Right renal cortex interstitium (tissue), 3 donors: Measurements from ENCODE around the gene ZDHHC1. TPM values are rescaled to one million over a fixed set of nuclear protein-coding genes. Genes with fewer than 3 reads are reported as not detected.

ENCODE experiments used
- DNase-seq, 3 donors: peaks; one replicate each; pipeline ENCODE4 v3.0.0-alpha.2; 2013; ENCODE audit warnings: low read depth in 3 of 3, low spot score in 2 of 3
- polyA plus RNA-seq, 3 donors: library from polyadenylated mRNA; unstranded; fragments of 120-200 nt; gene quantifications; one replicate each; pipeline ENCODE4 v1.2.1, GENCODE V29; 2013; ENCODE audit not compliant: insufficient read length in 3 of 3

Gene ZDHHC1
- polyA plus RNA-seq, 3 donors = 9.1 to 9.9 (median 9.7) TPM

DNA sequence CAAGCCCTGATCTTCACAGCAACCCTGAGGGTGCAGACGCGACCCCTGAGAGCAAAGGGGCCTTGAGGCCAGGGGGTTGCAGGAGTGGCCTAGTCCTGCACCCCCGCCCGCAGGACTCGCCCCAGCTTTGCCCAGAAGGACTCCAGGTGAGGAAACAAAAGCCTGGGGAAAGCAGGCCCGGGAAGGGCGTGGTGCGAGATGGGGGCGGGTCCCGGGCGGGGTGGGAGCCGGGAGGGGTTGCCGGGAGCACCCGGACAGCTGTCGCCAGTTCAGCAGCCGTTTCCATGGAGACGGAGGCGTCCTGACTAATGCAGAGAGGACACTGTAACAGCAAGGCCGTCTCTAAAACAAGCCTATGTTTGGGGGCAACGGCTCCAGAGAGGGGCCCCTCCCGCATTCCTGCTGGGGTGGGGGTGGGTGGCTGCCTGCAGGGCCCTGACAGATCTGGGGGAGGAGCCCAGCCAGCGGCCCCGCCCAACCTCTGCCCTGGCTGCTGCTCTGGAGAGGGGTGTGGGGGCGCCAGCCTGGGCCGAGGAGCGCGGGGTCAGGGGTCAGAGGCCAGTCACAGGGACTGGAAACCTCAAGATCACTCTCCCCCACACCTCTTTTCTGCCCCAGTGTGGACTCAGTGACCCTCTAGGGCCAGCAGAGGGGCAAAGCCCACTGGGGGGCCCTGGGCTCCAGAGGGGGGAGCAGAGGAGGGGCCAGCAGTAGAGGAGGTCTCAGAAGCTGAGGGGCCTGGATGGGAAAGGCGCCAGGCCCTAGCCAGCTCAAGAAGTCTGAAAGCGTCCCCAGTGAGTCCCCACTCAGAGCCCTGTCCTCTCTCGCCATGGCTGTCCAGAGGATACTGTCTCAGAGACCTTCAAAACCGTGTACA, 19.9 kb downstream of the ZDHHC1 start:
- peak in 2 of 3 donors; percentile 74 to 76 for DNase-seq

GRCh38 chr16:67395458-67396158, 20.7 kb downstream of the ZDHHC1 start:
- DNase-seq = no peak

DNA sequence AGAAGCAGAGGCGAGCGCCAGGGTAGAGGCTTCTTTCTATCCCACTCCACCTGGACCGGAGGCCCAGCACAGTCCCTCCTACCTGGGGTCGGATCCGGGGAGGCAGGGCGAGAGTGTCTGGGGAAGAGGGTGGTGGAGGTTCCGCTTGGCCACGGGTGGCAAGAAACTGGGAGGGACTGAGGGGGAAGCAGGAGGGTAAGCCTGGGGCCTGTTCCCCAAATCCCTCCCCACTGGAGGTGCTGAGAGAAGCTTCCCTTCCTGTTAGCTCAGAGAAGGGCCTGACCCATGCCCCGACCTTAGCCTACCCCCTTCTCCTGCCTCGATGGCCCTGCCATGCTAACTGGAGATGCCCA, 21.2 kb downstream of the ZDHHC1 start:
- DNase-seq = no peak

DNA sequence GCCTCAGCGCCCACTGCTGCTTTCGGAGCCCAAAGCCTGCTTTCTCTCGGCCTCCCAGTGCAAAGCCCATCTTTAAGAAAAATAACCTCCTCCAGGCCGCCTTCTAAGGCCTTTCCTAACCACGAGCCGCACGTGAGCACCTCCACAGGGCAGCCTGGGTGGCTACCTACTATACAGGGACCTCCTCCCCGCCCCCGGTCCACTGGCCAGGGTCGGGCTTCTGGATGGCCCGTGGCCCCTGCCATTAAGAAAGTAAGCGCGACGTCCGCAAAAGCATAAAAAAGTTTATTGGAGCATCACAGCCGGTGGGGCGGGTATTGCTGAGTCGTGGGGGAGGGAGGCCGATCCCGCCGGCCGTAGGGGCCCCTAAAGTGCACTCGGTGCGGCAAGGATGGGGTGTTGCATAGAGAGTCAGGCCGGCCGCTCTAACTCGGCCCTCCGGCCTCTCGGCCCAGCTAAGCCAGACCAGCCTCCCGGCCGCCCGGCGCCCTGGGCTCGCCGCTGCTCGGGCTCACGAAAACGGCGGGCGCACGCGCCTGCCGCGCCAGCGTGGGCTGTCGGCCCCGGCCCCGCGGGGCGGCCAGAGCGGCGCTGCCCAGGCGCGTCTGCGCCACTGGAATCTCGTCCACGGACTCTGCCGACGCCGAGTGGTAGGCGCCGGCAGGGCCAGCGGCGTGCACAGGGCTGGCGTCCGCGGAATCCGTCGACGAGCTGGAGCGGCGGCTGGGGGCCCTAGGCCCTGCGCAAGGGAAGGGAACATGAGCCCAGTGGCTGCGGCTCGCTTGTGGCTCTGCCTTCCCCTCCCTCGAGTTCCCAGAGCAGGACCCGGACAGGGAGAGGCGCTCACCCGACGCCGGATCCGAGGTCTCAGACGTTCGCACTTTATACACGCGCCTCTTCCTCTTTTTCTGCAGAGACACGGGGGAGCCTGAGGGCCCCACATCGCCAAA, 21.8 kb downstream of the ZDHHC1 start:
- DNase-seq = no peak

- no peak for DNase-seq
Measured at GRCh38 chr16:67393788-67394154, 22.5 kb downstream of the ZDHHC1 start.

GRCh38 chr16:67393111-67393787, 23.0 kb downstream of the ZDHHC1 start, which contains the start of gene TPPP3:
Gene TPPP3, minus strand, starts transcription at chr16:67393498. Its CDS starts 2,387 bp downstream, at chr16:67391111.
- peak in 2 of 3 donors; percentile 59 to 74 for DNase-seq

DNA sequence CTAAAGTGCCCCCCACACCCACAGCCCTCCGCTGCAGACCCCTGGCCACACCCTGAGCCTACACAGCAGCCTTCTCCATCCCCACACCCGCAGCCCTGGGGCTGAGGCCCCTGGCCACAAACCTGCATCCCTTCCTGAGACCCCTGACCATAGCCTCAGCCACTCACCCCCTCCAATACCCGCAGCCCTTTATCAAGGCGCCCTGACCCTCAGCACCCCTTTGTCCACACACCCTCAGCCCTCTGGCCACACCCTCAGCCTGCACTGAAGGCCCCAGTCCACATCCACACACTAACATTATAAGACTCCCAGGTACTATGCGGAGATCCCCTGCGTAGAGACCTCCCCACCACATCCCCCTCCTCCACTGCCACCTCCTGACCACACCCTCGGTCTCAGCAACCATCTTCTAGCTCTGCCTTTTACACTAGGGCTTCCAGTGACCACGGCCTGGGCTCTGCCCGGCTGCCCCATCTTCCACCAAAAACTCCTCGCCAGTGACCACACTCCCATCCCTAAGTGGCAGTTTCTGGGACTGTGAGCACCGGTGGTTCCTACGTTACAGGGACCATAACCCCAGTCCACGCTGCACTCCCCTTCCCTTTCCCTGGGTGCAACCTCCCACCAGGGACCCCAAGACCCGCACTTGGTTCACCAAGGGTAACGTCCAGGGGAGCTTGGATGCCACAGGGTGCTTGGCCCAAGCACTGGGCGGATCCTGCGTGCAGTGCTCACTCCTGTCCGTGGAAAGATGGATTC, 23.8 kb downstream of the ZDHHC1 start:
- no peak for DNase-seq

- no peak for DNase-seq
Measured at GRCh38 chr16:67391424-67392300, 24.6 kb downstream of the ZDHHC1 start.

DNA sequence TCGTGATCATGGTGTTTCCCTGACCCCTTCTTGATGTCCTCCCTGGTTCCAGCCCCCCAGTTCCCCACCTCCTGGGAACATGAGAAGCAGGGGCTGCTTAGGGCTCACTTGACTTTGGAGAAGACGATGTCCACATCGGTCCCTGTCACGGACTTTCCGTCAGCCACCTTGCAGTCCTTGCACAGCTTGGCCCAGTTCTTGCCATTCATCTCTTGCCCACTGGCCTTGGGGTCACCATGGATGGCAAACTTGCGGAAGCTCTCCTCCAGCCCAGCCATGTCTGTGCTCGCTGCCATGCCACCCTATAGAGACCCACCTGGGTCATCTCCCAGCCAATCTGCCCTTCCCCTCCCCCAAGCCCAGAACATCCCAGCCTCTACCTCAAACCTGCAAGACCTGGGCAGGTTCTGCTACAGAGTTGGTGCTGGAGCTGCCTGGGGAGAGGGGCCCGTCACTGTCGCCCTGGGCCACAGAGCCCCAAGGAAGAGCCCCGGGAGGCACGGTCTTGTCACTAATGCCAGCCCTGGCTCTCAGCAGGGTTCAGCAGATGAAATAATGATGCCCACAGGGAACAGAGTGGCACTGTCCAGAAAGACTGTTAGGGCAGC, 25.4 kb downstream of the ZDHHC1 start:
- DNase-seq = no peak

DNA sequence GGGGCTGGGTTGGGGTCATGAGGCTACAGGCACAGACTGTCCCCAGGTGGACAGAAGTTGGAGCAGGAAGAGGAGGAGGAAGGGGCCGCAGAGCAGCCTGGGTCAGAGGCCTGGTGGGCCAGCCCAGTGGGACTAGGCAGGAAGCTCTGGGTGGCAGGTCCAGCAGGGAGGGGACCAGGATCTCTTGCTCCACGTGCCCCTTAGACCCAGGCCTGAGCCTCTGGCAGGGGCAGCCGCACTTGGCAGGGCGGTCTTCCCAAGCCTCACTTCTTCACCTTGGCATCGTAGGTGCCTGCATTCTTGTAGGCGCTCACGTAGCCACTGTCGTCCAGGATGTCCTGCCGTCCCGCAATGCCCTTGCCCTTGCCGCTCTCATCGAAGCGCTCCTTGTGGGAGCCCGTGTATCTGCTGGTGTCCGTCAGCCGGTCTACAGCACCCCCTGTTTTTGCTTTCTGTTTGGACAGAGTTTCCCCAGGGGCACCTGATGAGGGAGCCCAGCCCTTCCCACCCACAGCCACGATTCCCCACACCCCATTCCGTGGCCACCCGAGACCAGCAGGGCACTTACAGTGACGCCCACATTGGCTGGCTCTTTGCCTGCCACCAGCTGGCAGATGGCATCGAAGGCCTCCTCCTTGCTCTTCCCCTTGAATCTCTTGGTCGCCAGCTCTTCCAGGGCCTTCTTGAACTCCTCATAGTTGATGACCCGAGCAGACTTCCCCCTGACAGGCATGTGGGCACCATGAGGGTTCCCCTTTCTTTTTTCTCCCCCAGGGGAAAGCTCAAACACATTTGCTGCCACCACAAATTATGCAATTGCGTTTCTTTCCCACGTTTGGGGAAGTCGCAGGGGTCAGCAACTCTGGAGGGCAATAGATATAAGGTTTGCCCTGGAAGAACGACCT, 26.1 kb downstream of the ZDHHC1 start:
- DNase-seq = no peak

DNA sequence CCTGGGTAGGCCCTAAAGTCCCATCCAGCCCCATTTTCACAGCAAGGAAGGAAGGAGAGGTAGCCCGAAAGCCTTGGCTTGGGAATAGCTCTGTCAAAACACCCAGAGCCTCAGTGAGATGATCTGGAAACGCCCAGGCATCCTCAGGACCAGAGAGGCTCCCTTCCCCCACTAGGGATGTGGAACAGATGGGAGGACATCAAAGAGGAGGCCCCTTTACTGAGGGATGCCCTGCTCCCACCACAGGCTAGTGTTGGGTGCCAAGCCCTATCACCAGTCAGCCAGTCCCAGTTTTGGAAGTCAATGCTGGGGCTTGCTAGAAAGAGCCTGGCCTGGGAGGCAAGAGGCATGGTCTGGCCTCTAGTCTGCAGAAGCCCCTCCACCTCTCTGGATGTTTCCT, 27.7 kb downstream of the ZDHHC1 start:
- DNase-seq = no peak

DNA sequence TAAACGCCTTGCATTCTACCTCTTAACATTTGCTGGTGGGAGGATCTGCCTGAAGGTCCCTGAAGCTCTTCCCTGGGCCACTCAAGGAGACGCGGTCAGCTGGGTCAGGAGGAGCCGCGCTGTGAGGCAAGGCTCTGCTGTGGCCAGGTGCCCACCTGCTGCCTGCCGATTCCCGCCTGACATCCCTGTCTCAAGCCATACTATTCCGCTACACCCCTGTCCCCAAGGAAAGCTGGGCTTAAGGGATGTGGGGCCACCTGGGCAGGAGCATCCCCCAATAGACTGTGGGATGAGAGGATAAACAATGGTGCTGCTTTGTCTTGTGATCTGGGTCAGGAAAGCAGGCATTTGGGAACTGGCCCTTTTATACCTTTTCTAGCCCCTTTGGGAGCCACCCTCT, 28.1 kb downstream of the ZDHHC1 start:
- DNase-seq = no peak

DNA sequence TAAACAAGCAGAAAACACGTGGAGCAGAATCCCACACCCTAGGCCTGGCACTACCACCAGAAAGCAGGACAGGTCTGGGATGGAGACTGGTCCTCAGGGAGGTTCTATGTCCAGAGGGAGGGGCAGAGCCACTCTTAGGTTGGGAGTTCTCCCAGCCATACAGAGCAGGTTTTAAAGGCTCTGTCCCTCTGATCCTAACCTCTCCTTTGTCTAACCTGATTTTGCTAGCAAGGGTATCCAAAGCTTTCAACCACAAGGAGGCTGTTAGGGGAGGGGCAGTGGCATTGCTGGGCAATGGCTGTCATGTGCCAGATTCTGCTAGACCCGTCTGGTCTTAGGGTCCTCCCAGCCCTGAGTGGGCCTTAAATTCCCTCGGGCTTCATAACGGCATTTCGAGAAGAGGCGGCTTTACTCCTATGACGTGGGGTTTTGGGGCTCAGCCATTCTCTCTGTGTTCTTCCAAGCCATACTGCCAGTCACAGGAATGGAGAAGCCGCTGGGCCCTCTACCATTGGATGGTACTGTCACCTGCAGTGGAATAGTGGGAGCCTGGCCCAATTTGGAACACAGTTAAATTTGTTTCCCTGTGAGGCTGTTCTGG, 28.7 kb downstream of the ZDHHC1 start:
- DNase-seq = no peak

- DNase-seq = no peak
Measured at GRCh38 chr16:67386861-67387455, 29.3 kb downstream of the ZDHHC1 start.

DNA sequence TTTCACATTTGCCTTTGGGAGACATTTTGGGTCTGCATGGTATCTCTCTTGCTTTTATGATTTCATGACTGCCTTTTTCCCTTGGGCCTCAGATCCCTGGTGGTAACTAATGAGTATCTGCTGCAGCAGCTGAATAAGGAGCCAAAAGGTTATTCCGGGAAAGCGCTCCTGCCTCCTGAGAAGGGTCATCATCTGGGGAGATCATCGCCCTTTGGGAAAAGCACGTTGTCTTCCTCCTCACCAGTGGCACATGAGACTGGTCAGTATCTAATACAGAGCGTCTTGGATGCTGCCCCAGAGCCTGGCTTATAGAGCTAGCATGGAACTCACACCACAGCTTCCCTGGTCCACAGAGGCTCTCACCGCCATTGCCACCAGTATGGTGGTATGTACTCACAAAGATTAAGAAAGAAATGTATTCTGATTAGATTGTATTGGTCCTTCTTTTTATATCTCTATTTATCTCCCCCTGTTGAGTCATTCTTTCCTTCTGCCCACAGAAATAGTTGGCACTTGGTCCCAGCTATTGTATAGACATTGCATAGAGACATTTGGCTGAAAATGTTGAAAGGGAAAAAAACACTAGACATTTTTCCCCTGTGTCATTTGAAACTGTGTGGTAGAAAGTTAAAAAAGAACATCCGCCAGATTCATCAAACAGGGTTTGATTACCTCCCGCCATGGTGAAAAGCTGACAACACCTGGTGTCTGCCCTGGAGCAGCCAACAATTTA, 31.3 kb downstream of the ZDHHC1 start:
- no peak for DNase-seq

GRCh38 chr16:67383284-67383683, 33.0 kb downstream of the ZDHHC1 start:
- no peak for DNase-seq
